Measurements from ENCODE around the gene MYB.
"Not testable (repeated sequence)": the region's sequence is repeated elsewhere in the genome, so short reads cannot be mapped to it uniquely, and the experiment has no call there.

MYB gene

GRCh38 chr6:135158397-135158796 lies 22.7 kb upstream of the MYB start:
- TF ChIP-seq, protein P1, sequence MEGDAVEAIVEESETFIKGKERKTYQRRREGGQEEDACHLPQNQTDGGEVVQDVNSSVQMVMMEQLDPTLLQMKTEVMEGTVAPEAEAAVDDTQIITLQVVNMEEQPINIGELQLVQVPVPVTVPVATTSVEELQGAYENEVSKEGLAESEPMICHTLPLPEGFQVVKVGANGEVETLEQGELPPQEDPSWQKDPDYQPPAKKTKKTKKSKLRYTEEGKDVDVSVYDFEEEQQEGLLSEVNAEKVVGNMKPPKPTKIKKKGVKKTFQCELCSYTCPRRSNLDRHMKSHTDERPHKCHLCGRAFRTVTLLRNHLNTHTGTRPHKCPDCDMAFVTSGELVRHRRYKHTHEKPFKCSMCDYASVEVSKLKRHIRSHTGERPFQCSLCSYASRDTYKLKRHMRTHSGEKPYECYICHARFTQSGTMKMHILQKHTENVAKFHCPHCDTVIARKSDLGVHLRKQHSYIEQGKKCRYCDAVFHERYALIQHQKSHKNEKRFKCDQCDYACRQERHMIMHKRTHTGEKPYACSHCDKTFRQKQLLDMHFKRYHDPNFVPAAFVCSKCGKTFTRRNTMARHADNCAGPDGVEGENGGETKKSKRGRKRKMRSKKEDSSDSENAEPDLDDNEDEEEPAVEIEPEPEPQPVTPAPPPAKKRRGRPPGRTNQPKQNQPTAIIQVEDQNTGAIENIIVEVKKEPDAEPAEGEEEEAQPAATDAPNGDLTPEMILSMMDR (IDR thresholded peaks at IDR 0.05; ENCODE audit: low read depth, low read length, missing control alignments) = no peak
- H3K4me3 ChIP-seq (ENCODE audit: low read depth, low read length) = no peak overlapping the region
- no peak for DNase-seq (ENCODE audit: low read depth)
- in situ Hi-C loops (cut with HindIII; ENCODE audit: low sequenced_read_pairs) = no loop called here

- no peak overlapping the region for H3K4me3 ChIP-seq (ENCODE audit: low read depth, low read length)
- in situ Hi-C loops (cut with HindIII; ENCODE audit: low sequenced_read_pairs) = no loop called here
- TF ChIP-seq, protein P1 (IDR thresholded peaks at IDR 0.05; ENCODE audit: low read depth, low read length, missing control alignments) = no peak
- DNase-seq (ENCODE audit: low read depth) = no peak
Observed at GRCh38 chr6:135159531-135159930, 21.6 kb upstream of the MYB start.

DNA sequence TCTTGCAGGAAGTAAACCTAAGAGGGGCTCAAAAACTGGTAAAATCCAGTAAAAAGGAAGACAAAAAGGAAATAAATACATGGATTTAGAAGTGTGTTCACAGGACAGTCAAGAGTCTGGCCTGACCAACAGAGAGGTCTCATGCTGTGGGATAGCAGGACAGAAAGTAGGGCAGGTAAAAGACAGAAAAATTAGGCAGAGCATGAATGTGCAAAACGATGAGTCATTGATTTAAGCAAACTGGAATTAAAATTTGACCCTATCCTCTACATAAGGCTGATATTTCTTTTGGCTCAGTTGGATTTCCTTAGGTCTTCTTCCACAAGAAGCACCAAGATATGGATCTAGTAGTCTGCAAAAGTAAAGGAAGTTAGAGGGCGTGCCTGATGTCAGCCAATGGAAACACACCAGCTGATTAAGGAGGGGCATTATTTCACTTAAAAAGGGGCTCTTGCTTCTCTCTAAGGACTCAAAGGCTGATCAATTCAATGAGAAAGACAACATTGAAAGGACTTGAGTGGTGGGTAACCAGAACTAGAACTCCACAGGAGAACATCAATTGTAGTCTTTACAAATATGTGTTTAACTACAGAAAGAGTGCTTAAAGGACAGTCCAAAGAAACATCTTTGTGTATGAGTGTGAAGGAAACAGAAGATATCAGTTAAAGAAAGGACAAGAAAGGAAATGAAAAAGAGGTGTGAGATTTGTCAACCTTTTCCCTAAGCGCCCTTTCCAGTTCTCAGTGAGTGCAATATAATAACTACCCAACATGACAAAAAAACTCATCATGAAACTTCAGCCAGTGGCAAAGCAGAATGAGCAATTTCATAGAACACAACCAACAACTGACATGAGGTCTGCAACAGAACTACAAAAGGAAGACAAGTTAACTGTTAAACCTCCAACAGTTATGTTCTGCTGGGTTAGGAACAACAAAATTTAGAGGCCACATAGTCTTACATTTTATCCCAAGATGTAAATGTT lies 19.4 kb upstream of the MYB start:
- DNase-seq (ENCODE audit: low read depth) = no peak
- TF ChIP-seq, protein P1 (IDR thresholded peaks at IDR 0.05; ENCODE audit: low read depth, low read length, missing control alignments) = no peak
- in situ Hi-C loops (cut with HindIII; ENCODE audit: low sequenced_read_pairs) = no loop called here
- no peak overlapping the region for H3K4me3 ChIP-seq (ENCODE audit: low read depth, low read length)

GRCh38 chr6:135162678-135163439 lies 18.2 kb upstream of the MYB start:
- DNase-seq (ENCODE audit: low read depth) = no peak
- in situ Hi-C loops (cut with HindIII; ENCODE audit: low sequenced_read_pairs) = no loop called here

GRCh38 chr6:135163440-135163738 lies 17.7 kb upstream of the MYB start:
- TF ChIP-seq, protein P1 (IDR thresholded peaks at IDR 0.05; ENCODE audit: low read depth, low read length, missing control alignments) = no peak
- in situ Hi-C loops (cut with HindIII; ENCODE audit: low sequenced_read_pairs) = no loop called here
- no peak for DNase-seq (ENCODE audit: low read depth)
- H3K4me3 ChIP-seq (ENCODE audit: low read depth, low read length) = no peak overlapping the region

More at GRCh38 chr6:135162678-135163439, 18.2 kb upstream of the MYB start:
- TF ChIP-seq, protein P1 (IDR thresholded peaks at IDR 0.05; ENCODE audit: low read depth, low read length, missing control alignments) = peak; percentile 67
- H3K4me3 ChIP-seq (ENCODE audit: low read depth, low read length) = no peak overlapping the region

DNA sequence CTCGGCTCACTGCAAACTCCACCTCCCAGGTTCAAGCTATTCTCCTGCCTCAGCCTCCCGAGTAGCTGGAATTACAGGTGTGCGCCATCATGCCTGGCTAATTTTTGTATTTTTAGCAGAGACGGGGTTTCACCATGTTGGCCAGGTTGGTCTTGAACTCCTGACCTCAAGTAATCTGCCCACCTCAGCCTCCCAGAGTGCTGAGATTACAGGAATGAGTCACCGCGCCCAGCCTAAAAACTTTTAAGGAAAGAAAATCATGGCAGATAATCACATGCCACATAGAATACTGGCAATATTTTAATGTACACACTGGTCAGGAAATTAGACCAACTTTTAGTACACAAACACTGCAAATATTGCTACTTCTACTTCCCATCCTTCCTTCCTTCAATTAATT lies 16.7 kb upstream of the MYB start:
- in situ Hi-C loops (cut with HindIII; ENCODE audit: low sequenced_read_pairs); H3K4me3 ChIP-seq (ENCODE audit: low read depth, low read length); DNase-seq (ENCODE audit: low read depth): not testable (repeated sequence)

DNA sequence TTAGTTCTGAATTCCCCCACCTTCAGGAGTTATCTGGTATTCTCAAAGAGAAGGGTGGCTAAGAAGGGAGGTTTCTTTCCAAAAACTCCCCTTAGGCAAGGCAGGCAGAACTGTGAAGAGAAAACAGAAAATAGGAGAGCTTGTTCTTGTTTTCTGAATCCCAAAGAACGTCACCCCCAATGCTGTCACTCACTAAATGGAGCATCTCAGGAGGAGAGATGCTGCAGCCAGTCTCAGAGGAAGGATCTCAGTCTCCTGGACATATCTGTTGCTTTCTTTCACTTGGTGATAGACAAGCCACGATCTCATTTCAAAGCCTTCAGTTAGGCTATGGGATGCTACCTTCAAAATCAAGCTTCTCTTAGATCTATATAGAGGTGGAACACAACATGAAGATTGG lies 16.1 kb upstream of the MYB start:
- DNase-seq (ENCODE audit: low read depth) = no peak
- in situ Hi-C loops (cut with HindIII; ENCODE audit: low sequenced_read_pairs) = no loop called here
- TF ChIP-seq, protein P1 (IDR thresholded peaks at IDR 0.05; ENCODE audit: low read depth, low read length, missing control alignments) = no peak
- no peak overlapping the region for H3K4me3 ChIP-seq (ENCODE audit: low read depth, low read length)
